ENCODE data around the gene CADPS. TPM values are rescaled to one million over a fixed set of nuclear protein-coding genes. Genes with fewer than 3 reads are reported as not detected.

CADPS gene
- polyA plus RNA-seq, 1 of the 3 experiments (the other 2 are of a cell fraction) = 5.8 TPM

DNA sequence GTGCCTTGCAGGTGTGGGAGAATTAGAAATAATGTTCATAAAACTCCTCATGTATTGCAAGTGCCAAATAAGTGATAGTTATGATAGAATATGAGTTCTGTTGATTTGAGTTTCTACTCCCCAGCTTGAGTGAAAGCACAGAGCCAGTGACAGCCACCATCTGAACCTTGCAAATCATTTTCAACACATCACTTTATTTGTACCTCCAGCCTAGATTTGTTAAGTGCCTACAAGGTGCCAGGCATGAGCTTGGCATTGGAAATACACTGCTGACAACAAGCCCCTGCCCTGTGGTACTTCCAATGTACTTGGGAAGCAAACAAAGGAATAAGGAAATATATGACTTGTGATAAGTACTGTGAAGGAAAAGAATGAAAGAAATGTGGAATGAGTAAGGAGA, 518.9 kb downstream of the CADPS start:
- DNase-seq = no peak
- Histone ChIP-seq H3K27ac (ENCODE audit: low read depth in 2 of 2, low read length in 1 of 2) (no peak overlapping the region), H2AFZ (ENCODE audit: low read depth) (no peak overlapping the region), H3K9me2 (no peaks in the 10 kb centered on the region), H3K79me2 (ENCODE audit: insufficient read depth) (no peaks in the 10 kb centered on the region), H4K20me1 (ENCODE audit: insufficient read depth) (no peaks in the 10 kb centered on the region), H3K27me3 (ENCODE audit: insufficient read depth) (0 out of 2 replicates have a peak, but pooled peaks cover 7% of the 10 kb centered on the region), H3K9ac (no peak overlapping the region), H3K9me3 (no peaks in the 10 kb centered on the region), H3F3A (replicated peaks; ENCODE audit: insufficient read depth) (no peaks in the 10 kb centered on the region), H3K4me3 (ENCODE audit: low read depth in 2 of 2, low read length in 1 of 2) (no peak overlapping the region), H3K4me2 (no peak overlapping the region), H3K36me3 (replicated peaks in 1 of 2; ENCODE audit: control insufficient read depth in 1 of 2, insufficient read depth in 2 of 2, low read length in 1 of 2) (no peaks in the 10 kb centered on the region), H3K4me1 (ENCODE audit: control insufficient read depth in 1 of 2, insufficient read depth in 2 of 2, low read depth in 1 of 2, low read length in 1 of 2) (no peaks in the 10 kb centered on the region)
- ChIA-PET POLR2A (no interaction called here), CTCF (interaction anchor here (1.0 to 1.5 kb wide), 2 partner anchors 24 to 26 kb away, joined by 3 to 5 read pairs; no protein-coding TSS in a partner anchor)
- TF ChIP-seq, protein P1, sequence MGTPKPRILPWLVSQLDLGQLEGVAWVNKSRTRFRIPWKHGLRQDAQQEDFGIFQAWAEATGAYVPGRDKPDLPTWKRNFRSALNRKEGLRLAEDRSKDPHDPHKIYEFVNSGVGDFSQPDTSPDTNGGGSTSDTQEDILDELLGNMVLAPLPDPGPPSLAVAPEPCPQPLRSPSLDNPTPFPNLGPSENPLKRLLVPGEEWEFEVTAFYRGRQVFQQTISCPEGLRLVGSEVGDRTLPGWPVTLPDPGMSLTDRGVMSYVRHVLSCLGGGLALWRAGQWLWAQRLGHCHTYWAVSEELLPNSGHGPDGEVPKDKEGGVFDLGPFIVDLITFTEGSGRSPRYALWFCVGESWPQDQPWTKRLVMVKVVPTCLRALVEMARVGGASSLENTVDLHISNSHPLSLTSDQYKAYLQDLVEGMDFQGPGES (IDR thresholded peaks at IDR 0.05; ENCODE audit: low read depth, low read length) = no peak
- TF ChIP-seq NRF1 (IDR thresholded peaks at IDR 0.05; ENCODE audit: low read depth, low read length) (no peak), TCF12 (IDR thresholded peaks at IDR 0.05) (no peak), JUND (IDR thresholded peaks at IDR 0.05) (no peak), FOSL2 (IDR thresholded peaks at IDR 0.05; ENCODE audit: borderline replicate concordance, low read depth) (no peak), MXI1 (IDR thresholded peaks at IDR 0.05; ENCODE audit: low read depth, low read length) (no peak), RCOR1 (IDR thresholded peaks at IDR 0.05; ENCODE audit: low read length) (no peak), NFIC (IDR thresholded peaks at IDR 0.05; ENCODE audit: borderline replicate concordance) (no peak), GABPA (IDR thresholded peaks at IDR 0.05; ENCODE audit: low read depth) (no peak)
- TF ChIP-seq, protein P2, sequence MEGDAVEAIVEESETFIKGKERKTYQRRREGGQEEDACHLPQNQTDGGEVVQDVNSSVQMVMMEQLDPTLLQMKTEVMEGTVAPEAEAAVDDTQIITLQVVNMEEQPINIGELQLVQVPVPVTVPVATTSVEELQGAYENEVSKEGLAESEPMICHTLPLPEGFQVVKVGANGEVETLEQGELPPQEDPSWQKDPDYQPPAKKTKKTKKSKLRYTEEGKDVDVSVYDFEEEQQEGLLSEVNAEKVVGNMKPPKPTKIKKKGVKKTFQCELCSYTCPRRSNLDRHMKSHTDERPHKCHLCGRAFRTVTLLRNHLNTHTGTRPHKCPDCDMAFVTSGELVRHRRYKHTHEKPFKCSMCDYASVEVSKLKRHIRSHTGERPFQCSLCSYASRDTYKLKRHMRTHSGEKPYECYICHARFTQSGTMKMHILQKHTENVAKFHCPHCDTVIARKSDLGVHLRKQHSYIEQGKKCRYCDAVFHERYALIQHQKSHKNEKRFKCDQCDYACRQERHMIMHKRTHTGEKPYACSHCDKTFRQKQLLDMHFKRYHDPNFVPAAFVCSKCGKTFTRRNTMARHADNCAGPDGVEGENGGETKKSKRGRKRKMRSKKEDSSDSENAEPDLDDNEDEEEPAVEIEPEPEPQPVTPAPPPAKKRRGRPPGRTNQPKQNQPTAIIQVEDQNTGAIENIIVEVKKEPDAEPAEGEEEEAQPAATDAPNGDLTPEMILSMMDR (IDR thresholded peaks at IDR 0.05) = no peak

DNA sequence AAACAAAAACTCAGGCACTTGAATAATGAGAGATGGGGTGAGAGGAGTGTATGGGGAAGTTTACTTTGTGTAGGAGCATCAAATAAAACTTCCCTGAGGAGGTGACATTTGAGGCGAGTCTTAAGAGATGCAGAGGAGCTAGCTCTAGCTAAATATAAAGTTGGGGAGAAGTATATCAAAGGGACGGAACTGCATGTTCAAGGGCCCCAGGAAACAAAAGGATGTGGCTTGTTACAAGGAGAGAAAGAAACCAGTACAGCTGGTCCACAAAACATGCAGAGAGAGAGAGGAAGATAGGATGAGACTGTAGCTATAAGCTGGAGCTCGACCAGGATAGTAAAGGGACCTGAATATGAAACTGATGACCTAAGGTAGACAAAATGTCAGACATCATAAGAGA, 519.5 kb downstream of the CADPS start:
- Histone ChIP-seq H3K9me3 (no peaks in the 10 kb centered on the region), H3K4me2 (no peak overlapping the region), H3K9ac (no peak overlapping the region), H3K4me3 (ENCODE audit: low read depth in 2 of 2, low read length in 1 of 2) (no peak overlapping the region), H3K79me2 (ENCODE audit: insufficient read depth) (no peaks in the 10 kb centered on the region), H2AFZ (ENCODE audit: low read depth) (no peak overlapping the region), H3F3A (replicated peaks; ENCODE audit: insufficient read depth) (no peaks in the 10 kb centered on the region), H3K9me2 (no peaks in the 10 kb centered on the region), H3K4me1 (ENCODE audit: control insufficient read depth in 1 of 2, insufficient read depth in 2 of 2, low read depth in 1 of 2, low read length in 1 of 2) (no peaks in the 10 kb centered on the region), H3K27ac (ENCODE audit: low read depth in 2 of 2, low read length in 1 of 2) (no peak overlapping the region), H3K36me3 (replicated peaks in 1 of 2; ENCODE audit: control insufficient read depth in 1 of 2, insufficient read depth in 2 of 2, low read length in 1 of 2) (no peaks in the 10 kb centered on the region), H3K27me3 (ENCODE audit: insufficient read depth) (0 out of 2 replicates have a peak, but pooled peaks cover 10% of the 10 kb centered on the region), H4K20me1 (ENCODE audit: insufficient read depth) (no peaks in the 10 kb centered on the region)
- DNase-seq = no peak
- POLR2A ChIA-PET = no interaction called here
- CTCF ChIA-PET = no interaction called here
- WGBS (ENCODE audit: low lambda C conversion rate) = 33% methylated on average over 3 of the region's 3 CpGs
- TF ChIP-seq TEAD4 (IDR thresholded peaks at IDR 0.05; ENCODE audit: borderline replicate concordance, insufficient read depth) (no peak), SIN3A (IDR thresholded peaks at IDR 0.05; ENCODE audit: borderline replicate concordance, low read depth, low read length) (no peak), MXI1 (IDR thresholded peaks at IDR 0.05; ENCODE audit: low read depth, low read length) (no peak), FOSL2 (IDR thresholded peaks at IDR 0.05; ENCODE audit: borderline replicate concordance, low read depth) (no peak), RXRA (IDR thresholded peaks at IDR 0.05; ENCODE audit: borderline replicate concordance, low read depth) (no peak), RAD21 (IDR thresholded peaks at IDR 0.05; ENCODE audit: low read length) (no peak), ELF1 (IDR thresholded peaks at IDR 0.05) (no peak), CHD2 (IDR thresholded peaks at IDR 0.05; ENCODE audit: low read length, partially characterized antibody) (no peak), GATA2 (CRISPR knock-in tag; IDR thresholded peaks at IDR 0.05) (no peak), TCF12 (IDR thresholded peaks at IDR 0.05) (no peak), FOXM1 (IDR thresholded peaks at IDR 0.05; ENCODE audit: low read depth) (no peak), EZH2phosphoT487 (IDR thresholded peaks at IDR 0.05; ENCODE audit: borderline replicate concordance, low read depth) (no peak)
- TF ChIP-seq, protein P3, sequence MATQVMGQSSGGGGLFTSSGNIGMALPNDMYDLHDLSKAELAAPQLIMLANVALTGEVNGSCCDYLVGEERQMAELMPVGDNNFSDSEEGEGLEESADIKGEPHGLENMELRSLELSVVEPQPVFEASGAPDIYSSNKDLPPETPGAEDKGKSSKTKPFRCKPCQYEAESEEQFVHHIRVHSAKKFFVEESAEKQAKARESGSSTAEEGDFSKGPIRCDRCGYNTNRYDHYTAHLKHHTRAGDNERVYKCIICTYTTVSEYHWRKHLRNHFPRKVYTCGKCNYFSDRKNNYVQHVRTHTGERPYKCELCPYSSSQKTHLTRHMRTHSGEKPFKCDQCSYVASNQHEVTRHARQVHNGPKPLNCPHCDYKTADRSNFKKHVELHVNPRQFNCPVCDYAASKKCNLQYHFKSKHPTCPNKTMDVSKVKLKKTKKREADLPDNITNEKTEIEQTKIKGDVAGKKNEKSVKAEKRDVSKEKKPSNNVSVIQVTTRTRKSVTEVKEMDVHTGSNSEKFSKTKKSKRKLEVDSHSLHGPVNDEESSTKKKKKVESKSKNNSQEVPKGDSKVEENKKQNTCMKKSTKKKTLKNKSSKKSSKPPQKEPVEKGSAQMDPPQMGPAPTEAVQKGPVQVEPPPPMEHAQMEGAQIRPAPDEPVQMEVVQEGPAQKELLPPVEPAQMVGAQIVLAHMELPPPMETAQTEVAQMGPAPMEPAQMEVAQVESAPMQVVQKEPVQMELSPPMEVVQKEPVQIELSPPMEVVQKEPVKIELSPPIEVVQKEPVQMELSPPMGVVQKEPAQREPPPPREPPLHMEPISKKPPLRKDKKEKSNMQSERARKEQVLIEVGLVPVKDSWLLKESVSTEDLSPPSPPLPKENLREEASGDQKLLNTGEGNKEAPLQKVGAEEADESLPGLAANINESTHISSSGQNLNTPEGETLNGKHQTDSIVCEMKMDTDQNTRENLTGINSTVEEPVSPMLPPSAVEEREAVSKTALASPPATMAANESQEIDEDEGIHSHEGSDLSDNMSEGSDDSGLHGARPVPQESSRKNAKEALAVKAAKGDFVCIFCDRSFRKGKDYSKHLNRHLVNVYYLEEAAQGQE (IDR thresholded peaks at IDR 0.05; ENCODE audit: low read depth, low read length) = no peak
- TF ChIP-seq, protein P4, sequence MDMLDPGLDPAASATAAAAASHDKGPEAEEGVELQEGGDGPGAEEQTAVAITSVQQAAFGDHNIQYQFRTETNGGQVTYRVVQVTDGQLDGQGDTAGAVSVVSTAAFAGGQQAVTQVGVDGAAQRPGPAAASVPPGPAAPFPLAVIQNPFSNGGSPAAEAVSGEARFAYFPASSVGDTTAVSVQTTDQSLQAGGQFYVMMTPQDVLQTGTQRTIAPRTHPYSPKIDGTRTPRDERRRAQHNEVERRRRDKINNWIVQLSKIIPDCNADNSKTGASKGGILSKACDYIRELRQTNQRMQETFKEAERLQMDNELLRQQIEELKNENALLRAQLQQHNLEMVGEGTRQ (IDR thresholded peaks at IDR 0.05; ENCODE audit: borderline replicate concordance, low read depth, low read length) = no peak
- TF ChIP-seq, protein P1 (IDR thresholded peaks at IDR 0.05; ENCODE audit: low read depth, low read length) = no peak

All from SK-N-SH (cell line).